Trophoblast cell (in vitro differentiated cells and primary cell): Measurements from ENCODE around the gene AMMECR1.

Experiments
- DNase-seq, 2 donors: peaks; one replicate each; pipeline ENCODE4 v3.0.0-alpha.2; 2016
- H2AFZ ChIP-seq: 2 replicates; pipeline ENCODE4 v1.6.1; 2013; ENCODE audit warnings: low read length, moderate library complexity, mild to moderate bottlenecking; ENCODE audit not compliant: insufficient read depth, poor library complexity
- H2AK5ac ChIP-seq: 2 replicates; pipeline ENCODE4 v1.6.1; 2013; ENCODE audit warnings: mild to moderate bottlenecking, low read length
- H2BK120ac ChIP-seq: 2 replicates; pipeline ENCODE4 v1.6.1; 2013; ENCODE audit warnings: low read length, mild to moderate bottlenecking, moderate library complexity; ENCODE audit not compliant: insufficient read depth, poor library complexity
- H2BK12ac ChIP-seq: 2 replicates; pipeline ENCODE4 v1.6.1; 2013; ENCODE audit warnings: mild to moderate bottlenecking, low read length, moderate library complexity
- H2BK5ac ChIP-seq: 2 replicates; pipeline ENCODE4 v1.6.1; 2013; ENCODE audit warnings: low read length, low read depth, moderate library complexity, mild to moderate bottlenecking; ENCODE audit not compliant: poor library complexity
- H3K14ac ChIP-seq: 2 replicates; pipeline ENCODE4 v1.6.1; 2013; ENCODE audit warnings: mild to moderate bottlenecking, low read length
- H3K18ac ChIP-seq: 2 replicates; pipeline ENCODE4 v1.6.1; 2013; ENCODE audit warnings: mild to moderate bottlenecking, low read length
- H3K23ac ChIP-seq: 2 replicates; pipeline ENCODE4 v1.6.1; 2013; ENCODE audit warnings: low read length
- H3K27ac ChIP-seq: 2 replicates; pipeline ENCODE4 v1.5.1; 2013; ENCODE audit warnings: low read depth, mild to moderate bottlenecking, inconsistent platforms, low read length, moderate library complexity
- H3K27me3 ChIP-seq: 2 replicates; pipeline ENCODE4 v1.6.1; 2013; ENCODE audit warnings: inconsistent platforms, mild to moderate bottlenecking, low read length, moderate library complexity; ENCODE audit not compliant: insufficient read depth
- H3K36me3 ChIP-seq, 2 experiments: 1 replicate in 1 of 2; 2 replicates in 1 of 2; pipeline ENCODE4 v1.6.1; 2013; ENCODE audit warnings: low read length in 2 of 2, mild to moderate bottlenecking in 2 of 2, moderate library complexity in 1 of 2; ENCODE audit not compliant: insufficient read depth in 2 of 2, control insufficient read depth in 1 of 2
- H3K4ac ChIP-seq: 2 replicates; pipeline ENCODE4 v1.6.1; 2013; ENCODE audit warnings: low read depth, mild to moderate bottlenecking, low read length, moderate library complexity
- H3K4me1 ChIP-seq, 2 experiments: 1 replicate in 1 of 2; 2 replicates in 1 of 2; pipeline ENCODE4 v1.6.1; 2013; ENCODE audit warnings: low read length in 2 of 2, mild to moderate bottlenecking in 2 of 2, moderate library complexity in 1 of 2; ENCODE audit not compliant: insufficient read depth in 2 of 2, control insufficient read depth in 1 of 2
- H3K4me2 ChIP-seq: 2 replicates; pipeline ENCODE4 v1.6.1; 2013; ENCODE audit warnings: inconsistent platforms, mild to moderate bottlenecking, low read length, moderate library complexity
- H3K4me3 ChIP-seq: 2 replicates; pipeline ENCODE4 v1.5.1; 2013; ENCODE audit warnings: mild to moderate bottlenecking, low read depth, low read length, inconsistent platforms
- H3K79me1 ChIP-seq: one replicate; pipeline ENCODE4 v1.6.1; 2013; ENCODE audit warnings: low read length
- H3K79me2 ChIP-seq: 2 replicates; pipeline ENCODE4 v1.6.1; 2013; ENCODE audit warnings: low read length, mild to moderate bottlenecking; ENCODE audit not compliant: control insufficient read depth, insufficient read depth, poor library complexity
- H3K9ac ChIP-seq: 2 replicates; pipeline ENCODE4 v1.6.1; 2013; ENCODE audit warnings: mild to moderate bottlenecking, low read length
- H3K9me3 ChIP-seq: 2 replicates; pipeline ENCODE4 v1.6.1; 2013; ENCODE audit warnings: low read depth, mild to moderate bottlenecking, control low read depth, inconsistent platforms, low read length; ENCODE audit not compliant: insufficient read depth
- H4K12ac ChIP-seq: 2 replicates; pipeline ENCODE4 v1.6.1; 2013; ENCODE audit warnings: low read depth, mild to moderate bottlenecking, low read length, moderate library complexity
- H4K8ac ChIP-seq: 2 replicates; pipeline ENCODE4 v1.6.1; 2013; ENCODE audit warnings: low read depth, mild to moderate bottlenecking, low read length, moderate library complexity
- H4K91ac ChIP-seq: one replicate; pipeline ENCODE4 v1.6.1; 2013; ENCODE audit warnings: low read depth, mild to moderate bottlenecking, low read length, moderate library complexity
- WGBS: extraction: QIAGEN DNeasy Blood & Tissue Kit; methylation state at CpG from one replicate; pipeline ENCODE4 v1.1.7; 2013; ENCODE audit warnings: missing lambda C conversion rate; ENCODE audit not compliant: insufficient read length, insufficient coverage; ENCODE audit errors: extremely low coverage; 5-methylcytosine and 5-hydroxymethylcytosine counted together

The AMMECR1 gene

DNA sequence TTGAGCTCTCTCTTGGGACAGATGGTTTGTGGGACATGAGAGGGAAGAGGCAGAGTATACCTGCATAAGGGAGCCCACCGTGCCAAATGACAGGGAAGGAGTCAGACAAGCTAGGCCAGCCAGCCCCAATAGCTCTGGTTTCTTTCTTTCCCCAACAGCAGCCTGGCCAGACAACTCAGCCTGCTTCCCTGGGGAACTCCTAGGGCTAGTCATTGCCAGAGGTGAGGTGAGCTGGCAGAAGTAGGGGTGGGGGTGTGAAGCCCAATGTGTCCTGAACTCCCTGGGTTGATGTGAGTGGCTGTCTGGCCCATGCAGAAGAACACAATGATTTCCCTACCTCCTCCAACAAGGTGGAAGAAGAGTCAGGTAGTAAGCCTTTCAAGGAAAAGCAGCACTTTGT lies 135.5 kb downstream of the AMMECR1 start:
- Histone ChIP-seq H3K27me3 (no peaks in the 10 kb centered on the region), H2AFZ (no peak overlapping the region), H3K18ac (peak overlapping the region; percentile 21), H2BK120ac (peak overlapping the region; percentile 59), H3K4me1 (peaks cover 14 to 21% of the 10 kb centered on the region in 2 experiments), H3K14ac (peak overlapping the region; percentile 22), H3K4me2 (no peak overlapping the region), H3K4ac (no peak overlapping the region), H3K9ac (no peak overlapping the region), H3K9me3 (no peaks in the 10 kb centered on the region), H4K8ac (peak overlapping the region; percentile 4), H3K27ac (peak overlapping the region; percentile 78), H3K79me1 (peaks cover 7% of the 10 kb centered on the region), H4K91ac (peak overlapping the region; percentile 61), H2BK12ac (peak overlapping the region; percentile 52), H3K36me3 (no peaks in the 10 kb centered on the region), H3K79me2 (peaks cover 1% of the 10 kb centered on the region), H2AK5ac (peak overlapping the region; percentile 5), H3K4me3 (no peak overlapping the region), H4K12ac (no peak overlapping the region), H2BK5ac (peak overlapping the region; percentile 51), H3K23ac (no peak overlapping the region)
- WGBS = no CpG with 5 or more reads among the region's 1 CpG
- no peak for DNase-seq

DNA sequence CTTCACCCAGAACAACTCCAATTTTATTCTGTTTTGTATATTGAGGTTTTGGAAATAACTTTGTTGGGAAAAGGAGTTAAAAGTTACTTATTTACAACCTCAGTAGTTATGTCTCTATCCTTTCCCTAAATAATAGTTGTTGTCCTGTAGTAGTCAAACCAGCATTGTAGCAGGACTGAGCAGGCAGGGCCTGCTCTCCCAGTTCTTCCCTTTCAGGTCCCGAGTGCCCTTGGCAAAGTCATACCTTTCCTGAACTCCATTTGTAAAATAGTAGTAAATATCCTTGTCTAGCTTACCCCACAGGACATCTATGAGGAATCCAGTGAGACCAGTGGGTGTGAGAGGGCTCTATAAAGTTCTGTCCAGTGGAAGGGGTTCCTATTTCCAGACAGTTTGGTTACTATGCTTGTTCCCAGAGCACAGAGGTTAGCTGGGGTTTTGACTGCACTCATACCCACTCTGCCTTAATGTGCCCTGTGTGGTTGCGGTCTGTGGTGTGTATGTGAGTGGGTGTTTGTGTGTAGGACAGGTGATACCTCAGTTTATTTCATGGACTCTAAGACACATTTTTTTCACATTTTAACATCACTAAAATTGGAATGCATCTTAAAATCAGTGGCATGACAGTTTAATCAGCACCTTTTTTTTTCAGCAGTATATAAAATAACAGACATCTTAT lies 136.3 kb downstream of the AMMECR1 start:
- Histone ChIP-seq H4K91ac (peak overlapping the region; percentile 89), H3K79me1 (peaks cover 7% of the 10 kb centered on the region), H2AK5ac (no peak overlapping the region), H3K18ac (no peak overlapping the region), H2BK12ac (no peak overlapping the region), H3K27ac (peak overlapping the region; percentile 85), H4K8ac (no peak overlapping the region), H4K12ac (no peak overlapping the region), H3K4ac (no peak overlapping the region), H3K79me2 (peaks cover 1% of the 10 kb centered on the region), H3K27me3 (no peaks in the 10 kb centered on the region), H3K36me3 (no peaks in the 10 kb centered on the region), H3K4me1 (peaks cover 14 to 21% of the 10 kb centered on the region in 2 experiments), H2AFZ (no peak overlapping the region), H3K9me3 (no peaks in the 10 kb centered on the region), H3K4me2 (peak overlapping the region; percentile 20), H3K4me3 (no peak overlapping the region), H3K23ac (no peak overlapping the region), H2BK5ac (no peak overlapping the region), H3K14ac (no peak overlapping the region), H2BK120ac (no peak overlapping the region), H3K9ac (no peak overlapping the region)
- no CpG with 5 or more reads among the region's 2 CpGs for WGBS
- DNase-seq = peak in 1 of 2 donors; percentile 50

DNA sequence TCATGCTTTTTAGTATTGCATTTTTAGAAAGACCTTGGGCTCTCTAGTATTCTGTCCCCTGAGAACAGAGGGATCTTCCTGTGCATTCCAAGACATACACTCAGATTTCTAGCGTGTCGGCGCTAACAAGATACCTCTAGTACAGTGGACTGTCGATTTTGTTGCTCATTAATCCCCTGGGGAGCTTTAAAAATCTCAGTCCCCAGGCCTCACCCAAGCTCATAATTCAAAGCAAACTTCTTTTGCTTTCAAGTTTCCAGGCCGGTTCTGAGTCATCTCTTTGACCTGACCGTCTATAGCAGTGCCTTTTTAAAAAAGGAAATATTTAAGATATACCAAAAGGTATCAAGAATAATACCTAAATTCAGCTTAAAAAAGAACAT lies 137.0 kb downstream of the AMMECR1 start:
- H3K18ac ChIP-seq = no peak overlapping the region
- H3K4me3 ChIP-seq = no peak overlapping the region
- DNase-seq = peak in 1 of 2 donors; percentile 7
- H3K4ac ChIP-seq = no peak overlapping the region
- no peak overlapping the region for H3K14ac ChIP-seq
- peak overlapping the region; percentile 71 for H2BK12ac ChIP-seq
- no peak overlapping the region for H2AK5ac ChIP-seq
- no CpG with 5 or more reads among the region's 6 CpGs for WGBS
- peak overlapping the region; percentile 89 for H4K91ac ChIP-seq
- no peaks in the 10 kb centered on the region for H3K27me3 ChIP-seq
- H3K23ac ChIP-seq = no peak overlapping the region
- no peak overlapping the region for H3K9ac ChIP-seq
- H2AFZ ChIP-seq = no peak overlapping the region
- H2BK5ac ChIP-seq = no peak overlapping the region
- H3K4me1 ChIP-seq = peaks cover 14 to 21% of the 10 kb centered on the region in 2 experiments
- H3K4me2 ChIP-seq = peak overlapping the region; percentile 20
- no peaks in the 10 kb centered on the region for H3K9me3 ChIP-seq
- peaks cover 1% of the 10 kb centered on the region for H3K79me2 ChIP-seq
- H3K79me1 ChIP-seq = peaks cover 7% of the 10 kb centered on the region
- no peak overlapping the region for H2BK120ac ChIP-seq
- H3K36me3 ChIP-seq = no peaks in the 10 kb centered on the region
- peak overlapping the region; percentile 85 for H3K27ac ChIP-seq
- H4K12ac ChIP-seq = no peak overlapping the region
- H4K8ac ChIP-seq = no peak overlapping the region

DNA sequence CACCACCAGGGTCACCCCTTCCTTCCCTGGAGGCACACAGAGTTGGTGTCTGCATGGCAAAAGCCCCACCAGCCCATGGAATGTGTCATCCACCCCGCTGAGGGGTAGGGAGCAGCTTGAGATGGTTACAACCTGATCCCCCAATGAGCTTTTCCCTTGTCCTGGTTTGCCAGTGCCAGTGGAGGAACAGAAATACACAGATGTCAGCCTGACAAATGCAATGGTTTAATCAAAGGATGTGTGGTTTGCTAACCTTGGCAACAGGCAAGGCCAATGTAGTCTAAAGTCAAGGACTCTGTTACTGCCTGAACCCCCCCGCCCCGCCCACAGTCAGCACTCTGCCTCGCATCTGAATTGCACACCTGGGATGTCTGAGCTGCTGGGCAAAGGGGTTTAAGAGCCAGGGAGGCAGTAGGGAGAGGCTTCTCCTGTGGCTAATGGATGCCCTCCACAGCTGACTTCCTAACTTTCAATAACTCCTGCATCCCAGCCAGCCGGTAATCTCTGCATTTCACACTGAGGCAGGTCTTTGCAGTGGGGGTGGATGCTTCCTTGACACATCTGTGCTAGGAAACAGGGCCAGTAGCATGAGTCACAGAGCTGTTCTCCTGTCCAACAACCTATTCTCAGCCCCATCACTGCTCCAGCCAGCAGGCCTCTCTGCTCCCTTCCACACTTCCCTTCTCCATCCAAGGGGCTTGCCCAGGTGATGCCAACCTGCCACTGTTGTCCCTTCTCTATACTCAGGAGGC lies 137.5 kb downstream of the AMMECR1 start:
- peaks cover 14 to 21% of the 10 kb centered on the region in 2 experiments for H3K4me1 ChIP-seq
- no peak overlapping the region for H4K12ac ChIP-seq
- H4K91ac ChIP-seq = peak overlapping the region; percentile 58
- no peak overlapping the region for H2BK5ac ChIP-seq
- no peaks in the 10 kb centered on the region for H3K36me3 ChIP-seq
- H4K8ac ChIP-seq = no peak overlapping the region
- H2AFZ ChIP-seq = no peak overlapping the region
- WGBS = no CpG with 5 or more reads among the region's 5 CpGs
- no peak overlapping the region for H3K9ac ChIP-seq
- no peak overlapping the region for H3K4me3 ChIP-seq
- H3K4ac ChIP-seq = peak overlapping the region; percentile 48
- H2BK12ac ChIP-seq = peak overlapping the region; percentile 48
- H3K27me3 ChIP-seq = no peaks in the 10 kb centered on the region
- peak overlapping the region; percentile 58 for H3K14ac ChIP-seq
- H2BK120ac ChIP-seq = peak overlapping the region; percentile 74
- H3K23ac ChIP-seq = no peak overlapping the region
- H3K79me1 ChIP-seq = peaks cover 7% of the 10 kb centered on the region
- peaks cover 1% of the 10 kb centered on the region for H3K79me2 ChIP-seq
- DNase-seq = peak in 1 of 2 donors; percentile 19
- peak overlapping the region; percentile 70 for H2AK5ac ChIP-seq
- peak overlapping the region; percentile 50 for H3K18ac ChIP-seq
- H3K9me3 ChIP-seq = no peaks in the 10 kb centered on the region
- H3K27ac ChIP-seq = peak overlapping the region; percentile 71
- no peak overlapping the region for H3K4me2 ChIP-seq
